Cardiac muscle cell (in vitro differentiated cells and primary cell): ENCODE measurements around the gene GATAD2A. TPM values are rescaled to one million over a fixed set of nuclear protein-coding genes. Genes with fewer than 3 reads are reported as not detected.
A peak's percentile ranks its signal among the peaks of the same experiment; 100 is the strongest.

Experiments
- DNase-seq, 2 donors: peaks; one replicate each; pipeline versions ENCODE4 v3.0.0 to v3.0.0-alpha.2; 2010 to 2017; ENCODE audit warnings: low read depth in 1 of 2, low spot score in 1 of 2
- H3K27ac ChIP-seq: fragments of 200-600 bp; sonication (generic); 2 replicates; pipeline ENCODE4 v1.5.1; 2016
- H3K27me3 ChIP-seq: fragments of 200-600 bp; sonication (generic); 2 replicates; pipeline ENCODE4 v1.6.0; 2016; ENCODE audit warnings: control low read depth
- H3K36me3 ChIP-seq: fragments of 200-600 bp; sonication (generic); 2 replicates; pipeline ENCODE4 v1.5.1; 2016; ENCODE audit warnings: control low read depth
- H3K4me1 ChIP-seq: fragments of 200-600 bp; sonication (generic); 2 replicates; pipeline ENCODE4 v1.8.1; 2017; ENCODE audit warnings: low read depth, mild to moderate bottlenecking, mixed run types
- H3K4me3 ChIP-seq: fragments of 200-600 bp; sonication (generic); 2 replicates; pipeline ENCODE4 v1.5.1; 2016; ENCODE audit warnings: mild to moderate bottlenecking
- H3K9me3 ChIP-seq: fragments of 200-600 bp; sonication (generic); 2 replicates; pipeline ENCODE4 v1.5.1; 2017; ENCODE audit warnings: low read depth, mild to moderate bottlenecking, control low read depth
- polyA plus RNA-seq: library from polyadenylated mRNA; unstranded; fragments of >200 nt; fragmentation: Nextera tagmentation; extraction: Ambion mirVana; gene quantifications from 2 replicates; pipeline ENCODE4 v1.2.1, GENCODE V29; 2016
- total RNA-seq: library from RNA; depleted of rRNA; stranded (reverse); fragments of >200 nt; gene quantifications from 2 replicates; pipeline ENCODE4 v1.2.3, GENCODE V29; 2016
- TF ChIP-seq, protein P1 (sequence below): IDR thresholded peaks from 2 replicates; pipeline ENCODE4 v1.5.1; 2012; ENCODE audit warnings: low read depth, mild to moderate bottlenecking, low read length

GATAD2A gene
- total and polyA plus RNA-seq, 2 experiments from 2014 or later: 32.3 to 98.3 TPM

- Histone ChIP-seq H3K4me1 (no peaks in the 10 kb centered on the region), H3K27me3 (no peaks in the 10 kb centered on the region), H3K27ac (no peak overlapping the region), H3K4me3 (no peak overlapping the region), H3K9me3 (no peaks in the 10 kb centered on the region), H3K36me3 (no peaks in the 10 kb centered on the region)
- TF ChIP-seq, protein P1, sequence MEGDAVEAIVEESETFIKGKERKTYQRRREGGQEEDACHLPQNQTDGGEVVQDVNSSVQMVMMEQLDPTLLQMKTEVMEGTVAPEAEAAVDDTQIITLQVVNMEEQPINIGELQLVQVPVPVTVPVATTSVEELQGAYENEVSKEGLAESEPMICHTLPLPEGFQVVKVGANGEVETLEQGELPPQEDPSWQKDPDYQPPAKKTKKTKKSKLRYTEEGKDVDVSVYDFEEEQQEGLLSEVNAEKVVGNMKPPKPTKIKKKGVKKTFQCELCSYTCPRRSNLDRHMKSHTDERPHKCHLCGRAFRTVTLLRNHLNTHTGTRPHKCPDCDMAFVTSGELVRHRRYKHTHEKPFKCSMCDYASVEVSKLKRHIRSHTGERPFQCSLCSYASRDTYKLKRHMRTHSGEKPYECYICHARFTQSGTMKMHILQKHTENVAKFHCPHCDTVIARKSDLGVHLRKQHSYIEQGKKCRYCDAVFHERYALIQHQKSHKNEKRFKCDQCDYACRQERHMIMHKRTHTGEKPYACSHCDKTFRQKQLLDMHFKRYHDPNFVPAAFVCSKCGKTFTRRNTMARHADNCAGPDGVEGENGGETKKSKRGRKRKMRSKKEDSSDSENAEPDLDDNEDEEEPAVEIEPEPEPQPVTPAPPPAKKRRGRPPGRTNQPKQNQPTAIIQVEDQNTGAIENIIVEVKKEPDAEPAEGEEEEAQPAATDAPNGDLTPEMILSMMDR: no peak
- DNase-seq: no peak
Measured at GRCh38 chr19:19428746-19429145, 23.3 kb downstream of the GATAD2A start.

DNA sequence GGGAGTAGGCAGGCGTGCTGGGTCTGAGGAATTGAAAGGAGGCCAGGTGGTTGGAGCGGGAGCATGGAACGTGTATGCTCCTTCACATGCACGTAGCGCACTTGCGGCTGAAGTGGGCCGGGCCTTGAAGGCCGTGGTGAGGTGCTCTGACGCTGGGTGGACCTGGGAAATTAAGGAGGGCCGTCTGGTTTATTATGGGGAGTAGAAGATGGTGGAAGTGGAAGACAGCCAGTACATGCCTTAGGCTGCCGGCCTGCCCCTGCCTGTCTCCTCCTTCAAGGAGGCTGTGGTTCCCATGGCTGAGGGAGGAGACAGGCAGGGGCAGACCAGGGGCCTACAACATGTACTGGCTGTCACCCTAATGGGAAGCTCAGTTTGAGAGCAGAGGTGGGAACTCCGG is 23.9 kb downstream of the GATAD2A start:
- H3K36me3 ChIP-seq: no peaks in the 10 kb centered on the region
- no peak overlapping the region for H3K27ac ChIP-seq
- H3K27me3 ChIP-seq: no peaks in the 10 kb centered on the region
- TF ChIP-seq, protein P1: no peak
- H3K4me3 ChIP-seq: no peak overlapping the region
- DNase-seq: no peak
- no peaks in the 10 kb centered on the region for H3K9me3 ChIP-seq
- no peaks in the 10 kb centered on the region for H3K4me1 ChIP-seq

- Histone ChIP-seq H3K36me3 (no peaks in the 10 kb centered on the region), H3K27me3 (no peaks in the 10 kb centered on the region), H3K4me1 (peaks cover 2% of the 10 kb centered on the region), H3K27ac (no peak overlapping the region), H3K9me3 (no peaks in the 10 kb centered on the region), H3K4me3 (no peak overlapping the region)
- TF ChIP-seq, protein P1: no peak
- no peak for DNase-seq
Measured at GRCh38 chr19:19432732-19433131, 27.3 kb downstream of the GATAD2A start.

GRCh38 chr19:19433666-19434213 is 28.3 kb downstream of the GATAD2A start:
- TF ChIP-seq, protein P1: no peak
- H3K27ac ChIP-seq: peak overlapping the region; percentile 55

DNA sequence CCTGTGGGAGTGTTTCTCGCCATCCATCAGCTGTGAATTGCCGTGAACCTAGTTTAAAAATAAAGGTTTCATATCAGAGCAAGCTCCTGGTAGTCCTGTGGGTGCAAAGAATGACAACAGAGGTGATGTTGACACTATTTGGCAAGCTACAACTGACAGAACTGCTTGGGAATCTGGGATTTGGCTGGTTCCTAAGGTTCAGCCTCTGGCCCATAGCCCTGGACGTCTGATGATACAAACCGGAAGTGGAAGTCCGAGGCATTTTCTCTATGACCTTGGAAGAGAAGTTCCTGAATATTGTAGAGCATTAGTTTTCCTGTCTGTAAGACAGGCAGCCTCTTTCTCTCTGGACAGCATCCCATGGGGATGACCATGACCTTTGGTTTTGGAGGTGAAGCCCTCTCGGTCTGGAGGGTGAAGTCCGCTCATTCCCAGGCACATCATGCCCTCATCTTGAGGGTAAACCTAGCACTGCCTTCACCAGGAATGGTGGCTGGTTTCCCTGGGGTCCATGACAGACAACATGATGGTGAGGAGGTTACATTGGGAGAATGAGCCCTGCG is 29.1 kb downstream of the GATAD2A start:
- TF ChIP-seq, protein P1: no peak
- peak overlapping the region; percentile 55 for H3K27ac ChIP-seq
- H3K4me1 ChIP-seq: peaks cover 8% of the 10 kb centered on the region
- peak in 1 of 2 donors; percentile 80 for DNase-seq
- H3K27me3 ChIP-seq: no peaks in the 10 kb centered on the region
- H3K36me3 ChIP-seq: no peaks in the 10 kb centered on the region
- no peak overlapping the region for H3K4me3 ChIP-seq
- H3K9me3 ChIP-seq: no peaks in the 10 kb centered on the region

More at GRCh38 chr19:19433666-19434213, 28.3 kb downstream of the GATAD2A start:
- Histone ChIP-seq H3K4me1 (peaks cover 8% of the 10 kb centered on the region), H3K36me3 (no peaks in the 10 kb centered on the region), H3K9me3 (no peaks in the 10 kb centered on the region), H3K4me3 (no peak overlapping the region), H3K27me3 (no peaks in the 10 kb centered on the region)
- no peak for DNase-seq
